CD4-positive, alpha-beta T cell treated with Interleukin-4 for 4 hours (primary cell): ENCODE results near the gene SMIM10L2A.
"Not testable (repeated sequence)": the region's sequence is repeated elsewhere in the genome, so short reads cannot be mapped to it uniquely, and the experiment has no call there.

Source experiments
- DNase-seq: peaks from one replicate; pipeline ENCODE4 v3.0.0-alpha.2; 2020

The SMIM10L2A gene

DNA sequence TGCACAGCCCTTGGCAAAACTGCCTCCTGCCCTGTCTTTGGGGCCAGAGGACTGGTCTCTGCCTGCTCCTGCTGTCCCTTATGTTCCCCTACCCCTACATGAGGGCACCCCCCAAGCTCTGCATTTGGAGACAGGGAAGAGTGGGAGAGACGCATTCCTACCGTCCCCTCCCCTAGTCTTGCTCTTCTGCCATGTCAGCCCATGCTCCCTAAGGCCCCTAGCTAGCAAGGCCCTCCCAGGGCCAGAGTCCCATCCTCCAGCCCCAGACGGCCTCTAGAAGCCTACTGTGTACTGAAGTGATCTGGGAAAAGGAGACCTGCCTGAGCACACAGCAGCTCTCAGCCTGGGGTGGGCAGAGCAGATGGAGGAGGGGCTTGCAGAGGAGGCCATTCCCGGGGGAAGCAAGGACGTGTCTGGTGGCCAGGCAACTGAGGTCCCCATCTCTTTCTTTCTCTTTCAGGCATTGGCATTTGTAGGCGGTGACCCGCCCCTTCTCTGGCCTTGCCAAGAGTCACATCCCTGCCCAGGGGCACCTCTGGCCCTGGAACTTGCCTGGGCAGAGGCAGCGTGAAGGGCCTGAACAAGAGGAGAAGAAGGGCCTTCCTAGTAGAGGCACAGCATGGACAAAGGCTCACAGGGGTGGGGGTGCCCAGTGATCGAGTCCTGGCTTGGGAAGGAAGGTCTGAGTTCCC is 1.6 kb downstream of the SMIM10L2A start:
- not testable (repeated sequence) for DNase-seq

DNA sequence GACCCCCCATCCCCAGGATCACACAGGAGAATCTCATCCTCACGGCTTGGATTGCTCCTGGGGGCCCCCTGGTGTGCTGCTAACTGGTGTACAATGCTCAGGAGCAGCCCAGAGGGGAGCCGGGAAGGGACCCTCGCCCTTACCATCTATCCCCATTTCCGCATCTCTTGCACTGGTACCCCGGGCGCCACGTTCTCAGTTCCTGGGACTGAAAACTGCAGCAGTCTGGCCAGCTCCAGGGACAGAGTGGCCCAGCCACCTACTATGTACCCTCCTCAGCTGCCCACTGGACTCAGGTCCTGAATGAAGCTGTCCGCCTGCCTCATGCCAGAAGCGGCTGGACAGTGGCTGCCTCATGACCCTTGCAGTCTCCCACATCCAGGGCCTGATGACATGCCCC is 2.7 kb downstream of the SMIM10L2A start:
- no peak for DNase-seq

DNA sequence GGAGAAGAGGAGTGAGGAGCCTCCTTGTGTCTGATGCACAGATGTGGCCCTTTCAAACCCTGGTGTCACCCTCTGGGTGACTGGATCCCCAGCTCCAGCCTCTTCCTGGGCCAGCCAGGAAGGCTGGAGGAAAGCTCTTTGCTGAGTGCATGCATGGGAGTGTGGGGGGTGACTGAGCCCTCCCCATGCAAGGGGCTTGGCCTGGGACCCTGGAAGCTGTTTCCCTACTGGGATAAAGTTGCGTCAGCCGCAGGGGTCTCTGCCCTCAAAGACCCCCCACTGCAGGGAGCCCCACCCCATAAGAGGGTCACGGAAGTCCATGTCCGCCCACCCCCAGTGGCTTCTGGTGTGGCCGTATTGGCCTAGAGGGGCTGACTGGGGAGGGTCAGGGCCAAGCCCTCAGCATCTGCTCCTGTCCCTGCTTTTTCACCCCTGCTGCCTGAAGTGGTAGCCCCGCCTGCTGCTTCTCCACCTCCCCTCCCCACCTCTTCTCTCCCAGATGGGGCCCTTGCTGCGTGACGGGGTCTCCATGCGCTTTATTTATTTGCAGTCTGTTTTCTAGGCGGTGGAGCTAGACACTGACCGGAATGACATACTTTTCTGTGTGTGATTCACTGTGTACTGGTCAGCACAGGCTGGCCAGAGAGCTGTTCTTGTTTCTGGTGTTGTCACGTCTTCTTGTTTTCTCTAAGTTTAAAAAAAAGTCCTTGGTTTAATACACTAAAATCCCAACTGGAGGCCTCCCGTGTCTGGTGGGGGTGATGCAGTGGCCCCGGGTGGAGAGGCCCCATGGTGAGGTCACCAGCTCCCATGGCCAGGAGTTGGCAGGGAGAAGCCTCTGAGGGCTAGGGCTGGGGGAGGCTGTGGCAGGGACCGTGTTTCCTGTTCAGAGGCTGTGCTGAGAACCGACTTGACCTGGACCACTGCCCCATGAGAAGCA is 3.6 kb downstream of the SMIM10L2A start:
- DNase-seq, result no peak

DNA sequence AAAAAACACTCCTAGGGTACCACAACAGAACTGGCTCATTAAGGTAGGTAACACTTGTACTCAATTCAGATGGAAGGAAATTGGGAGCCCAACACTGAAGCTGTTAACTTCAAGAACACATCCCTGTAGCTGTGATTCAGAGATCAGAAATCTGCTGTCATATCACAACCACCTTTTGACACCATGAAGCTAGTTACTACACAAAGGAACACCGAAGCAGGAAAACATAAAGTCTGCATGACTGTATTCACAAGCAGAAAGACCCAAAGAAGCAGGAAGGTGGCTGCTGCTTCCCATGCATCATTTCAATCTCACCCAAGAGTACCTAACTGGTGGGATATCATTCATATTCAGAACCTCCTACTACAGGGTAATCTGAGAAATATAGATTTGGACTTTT is 7.7 kb downstream of the SMIM10L2A start:
- DNase-seq, result no peak

DNA sequence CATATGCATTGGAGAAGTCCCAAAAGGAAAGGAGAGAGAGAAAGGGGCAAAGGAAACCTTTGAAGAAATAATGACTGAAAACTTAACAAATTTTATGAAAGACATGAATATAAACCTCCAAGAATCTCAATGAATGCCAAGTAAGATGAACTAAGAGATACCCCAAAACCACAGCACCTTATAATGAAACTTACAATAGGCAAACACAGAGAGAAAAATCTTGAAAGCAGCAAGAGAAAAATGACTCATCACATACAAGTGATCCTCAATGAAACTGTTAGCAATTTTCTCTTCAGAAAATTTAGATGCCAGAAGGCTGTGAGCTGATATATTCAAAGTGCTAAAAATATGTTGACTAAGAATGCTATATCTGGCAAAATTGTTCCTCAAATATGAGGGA is 10.1 kb downstream of the SMIM10L2A start:
- no peak for DNase-seq

DNA sequence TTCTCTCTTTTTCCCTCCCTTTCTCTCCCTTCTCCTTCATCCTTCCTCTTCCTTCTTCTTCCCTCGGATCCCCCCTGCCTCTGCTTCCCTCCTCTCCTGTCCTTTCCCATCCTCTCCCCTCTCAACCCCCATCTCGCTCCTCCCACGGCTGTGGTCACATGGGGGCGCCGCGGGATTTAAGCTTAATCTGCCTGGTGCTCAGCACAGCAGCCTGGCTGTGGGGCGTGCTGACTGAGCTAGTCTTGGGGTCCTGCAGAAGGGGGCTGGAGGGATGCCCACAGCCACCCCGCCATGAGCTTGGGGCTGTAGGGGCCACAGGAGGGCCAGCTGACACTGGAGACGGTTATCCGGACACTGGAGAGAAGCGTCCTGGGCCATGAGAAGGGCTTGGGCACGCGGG is 10.7 kb downstream of the SMIM10L2A start:
- DNase-seq, result no peak

DNA sequence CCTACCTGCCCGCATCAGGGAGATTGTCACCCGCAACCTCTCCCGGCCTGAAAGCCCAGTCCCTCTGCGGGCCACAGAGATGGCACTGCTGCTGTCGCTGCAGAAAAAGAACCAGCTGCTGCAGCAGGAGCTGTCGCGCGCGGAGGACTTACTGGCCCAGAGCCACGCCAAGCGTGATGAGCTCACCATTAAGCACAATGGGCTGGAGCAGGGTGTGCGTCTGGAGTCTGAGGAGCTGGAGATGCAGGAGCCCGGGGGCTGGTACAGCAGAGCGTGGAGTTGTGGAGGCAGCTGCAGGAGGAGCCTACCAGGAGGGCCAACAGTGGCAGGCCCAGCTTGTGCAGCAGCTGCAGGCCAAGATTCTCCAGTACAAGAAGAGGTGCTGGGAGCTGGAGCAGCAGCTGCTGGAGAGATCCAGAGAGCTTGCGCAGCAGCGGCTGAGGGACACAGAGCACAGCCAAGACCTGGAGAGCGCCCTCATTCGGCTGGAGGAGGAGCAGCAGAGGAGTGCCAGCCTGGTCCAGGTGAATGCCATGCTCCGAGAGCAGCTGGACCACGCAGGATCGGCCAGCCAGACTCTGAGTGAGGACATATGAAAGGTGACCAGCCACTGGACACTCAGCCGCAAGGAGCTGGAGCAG is 11.3 kb downstream of the SMIM10L2A start:
- no peak for DNase-seq

DNA sequence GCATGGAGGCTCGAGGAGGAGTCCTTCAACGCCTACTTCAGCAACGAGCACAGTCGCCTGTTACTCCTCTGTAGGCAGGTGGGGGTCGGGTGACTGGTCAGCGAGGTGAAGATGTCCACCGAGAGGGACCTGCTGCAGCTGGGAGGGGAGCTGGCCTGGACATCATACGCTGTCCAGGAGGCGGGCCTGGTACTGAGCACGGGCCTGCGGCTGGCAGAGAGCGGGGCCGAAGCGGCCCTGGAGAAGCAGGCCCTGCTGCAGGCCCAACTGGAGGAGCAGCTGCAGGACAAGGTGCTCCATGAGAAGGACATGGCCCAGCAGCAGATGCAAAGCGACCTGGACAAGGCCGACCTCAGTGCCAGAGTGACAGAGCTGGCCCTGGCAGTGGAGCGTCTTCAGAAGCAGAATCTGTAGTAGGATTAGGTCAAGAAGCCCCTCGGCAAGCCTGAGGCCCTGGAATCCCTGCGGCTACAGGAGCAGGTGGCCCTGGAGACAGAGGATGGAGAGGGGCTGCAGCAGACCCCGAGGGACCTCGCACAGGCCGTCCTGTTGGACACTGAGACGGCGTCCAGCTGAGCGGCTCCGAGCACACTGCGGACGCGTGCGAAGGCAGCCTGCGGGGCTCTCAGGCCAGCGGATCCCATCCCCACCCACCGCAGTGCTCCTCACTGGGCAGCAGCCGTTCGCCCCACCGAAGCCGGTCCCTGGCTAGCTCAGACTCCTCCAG is 11.9 kb downstream of the SMIM10L2A start:
- DNase-seq, result no peak

DNA sequence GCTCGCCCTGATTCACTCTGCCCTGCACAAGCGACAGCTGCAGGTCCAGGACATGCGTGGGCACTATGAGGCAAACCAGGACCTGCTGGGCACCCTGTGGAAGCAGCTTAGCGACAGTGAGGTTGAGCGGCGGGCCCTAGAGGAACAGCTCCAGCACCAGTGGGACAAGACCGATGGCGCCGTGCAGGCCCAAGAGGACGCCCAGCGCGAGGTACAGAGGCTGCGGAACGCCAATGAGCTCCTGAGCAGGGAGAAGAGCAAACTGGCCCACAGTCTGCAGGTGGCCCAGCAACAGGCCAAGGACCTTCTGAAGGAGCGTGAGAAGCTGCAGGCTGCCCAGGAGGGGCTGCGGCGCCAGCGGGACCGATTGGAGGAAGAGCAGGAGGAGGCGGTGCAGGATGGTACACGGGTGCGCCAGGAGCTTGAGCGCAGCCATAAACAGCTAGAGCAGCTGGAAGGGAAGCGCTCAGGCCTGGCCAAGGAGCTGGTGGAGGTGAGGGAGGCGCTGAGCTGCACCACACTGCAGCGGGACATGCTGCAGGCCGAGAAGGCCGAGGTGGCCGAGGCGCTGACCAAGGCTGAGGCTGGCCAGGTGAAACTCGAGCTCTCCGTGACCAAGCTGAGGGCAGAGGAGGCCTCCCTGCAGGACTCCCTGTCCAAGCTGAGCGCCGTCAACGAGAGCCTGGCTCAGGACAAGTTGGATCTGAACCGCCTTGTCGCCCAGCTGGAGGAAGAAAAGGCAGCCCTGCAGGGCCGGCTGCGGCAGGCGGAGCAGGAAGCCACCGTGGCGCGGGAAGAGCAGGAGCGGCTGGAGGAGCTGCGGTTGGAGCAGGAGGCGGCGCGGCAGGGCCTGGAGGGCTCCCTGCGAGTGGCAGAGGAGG is 12.8 kb downstream of the SMIM10L2A start:
- no peak for DNase-seq

DNA sequence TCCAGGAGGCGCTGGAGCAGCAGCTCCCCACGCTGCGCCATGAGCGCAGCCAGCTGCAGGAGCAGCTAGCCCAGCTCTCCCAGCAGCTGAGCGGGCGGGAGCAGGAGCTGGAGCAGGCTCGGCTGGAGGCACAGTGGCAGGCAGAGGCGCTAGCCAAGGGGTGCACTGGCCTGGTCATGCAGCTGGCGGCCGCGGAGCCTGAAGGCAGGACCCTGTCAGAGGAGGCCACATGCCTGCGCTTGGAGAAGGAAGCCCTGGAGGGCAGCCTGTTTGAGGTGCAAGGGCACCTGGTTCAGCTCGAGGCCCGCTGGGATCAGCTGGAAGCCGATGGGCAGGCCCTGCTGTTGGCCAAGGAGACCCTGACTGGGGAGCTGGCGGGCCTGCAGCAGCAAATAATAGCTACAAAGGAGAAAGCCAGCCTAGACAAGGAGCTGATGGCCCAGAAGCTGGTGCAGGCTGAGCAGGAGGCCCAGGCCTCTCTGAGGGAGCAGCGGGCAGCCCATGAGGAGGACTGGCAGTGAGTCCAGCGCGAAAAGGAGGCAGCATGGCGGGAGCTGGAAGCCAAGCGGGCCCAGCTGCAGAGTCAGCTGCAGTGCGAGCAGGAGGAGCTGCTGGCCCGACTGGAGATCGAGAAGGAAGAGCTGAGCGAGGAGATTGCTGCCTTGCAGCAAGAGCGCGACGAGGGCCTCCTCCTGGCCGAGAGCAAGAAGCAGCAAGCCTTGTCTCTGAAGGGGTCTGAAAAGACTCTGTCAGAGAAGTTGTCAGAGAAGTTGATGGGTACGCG is 13.6 kb downstream of the SMIM10L2A start:
- DNase-seq, result no peak

DNA sequence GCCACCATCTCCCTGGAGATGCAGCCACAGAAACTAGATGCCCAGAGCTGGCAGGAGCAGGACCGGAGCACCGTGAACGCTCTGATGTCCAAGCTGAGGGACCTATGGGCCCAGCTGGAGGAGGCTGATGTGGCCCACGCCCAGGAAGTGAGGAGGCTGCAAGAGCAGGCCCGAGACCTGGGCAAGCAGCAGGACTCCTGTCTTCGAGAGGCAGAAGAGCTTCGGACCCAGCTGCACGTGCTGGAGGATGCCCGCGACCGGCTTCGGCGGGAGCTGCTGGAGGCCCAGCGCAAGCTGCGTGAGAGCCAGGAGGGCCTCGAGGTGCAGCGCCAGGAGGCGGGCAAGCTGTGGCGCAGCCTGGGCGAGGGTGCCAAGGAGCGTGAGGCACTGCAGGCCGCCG is 14.2 kb downstream of the SMIM10L2A start:
- DNase-seq, result no peak

DNA sequence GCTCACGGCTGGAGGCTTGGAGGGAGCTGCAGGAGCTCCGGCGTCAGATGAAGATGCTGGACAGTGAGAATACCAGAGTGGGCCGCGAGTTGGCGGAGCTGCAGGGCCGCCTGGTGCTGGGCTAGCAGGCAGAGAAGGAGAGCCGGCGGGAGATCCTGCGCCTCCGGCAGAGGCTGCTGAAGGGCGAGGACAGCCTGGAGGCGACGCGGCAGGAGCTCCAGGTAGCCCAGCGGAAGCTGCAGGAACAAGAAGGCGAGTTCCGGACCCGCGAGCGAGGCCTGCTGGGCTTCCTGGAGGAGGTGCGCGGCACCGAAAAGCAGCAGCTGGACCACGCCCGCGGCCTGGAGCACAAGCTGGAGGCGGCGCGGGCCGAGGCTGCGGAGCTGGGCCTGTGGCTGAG is 14.7 kb downstream of the SMIM10L2A start:
- no peak for DNase-seq

DNA sequence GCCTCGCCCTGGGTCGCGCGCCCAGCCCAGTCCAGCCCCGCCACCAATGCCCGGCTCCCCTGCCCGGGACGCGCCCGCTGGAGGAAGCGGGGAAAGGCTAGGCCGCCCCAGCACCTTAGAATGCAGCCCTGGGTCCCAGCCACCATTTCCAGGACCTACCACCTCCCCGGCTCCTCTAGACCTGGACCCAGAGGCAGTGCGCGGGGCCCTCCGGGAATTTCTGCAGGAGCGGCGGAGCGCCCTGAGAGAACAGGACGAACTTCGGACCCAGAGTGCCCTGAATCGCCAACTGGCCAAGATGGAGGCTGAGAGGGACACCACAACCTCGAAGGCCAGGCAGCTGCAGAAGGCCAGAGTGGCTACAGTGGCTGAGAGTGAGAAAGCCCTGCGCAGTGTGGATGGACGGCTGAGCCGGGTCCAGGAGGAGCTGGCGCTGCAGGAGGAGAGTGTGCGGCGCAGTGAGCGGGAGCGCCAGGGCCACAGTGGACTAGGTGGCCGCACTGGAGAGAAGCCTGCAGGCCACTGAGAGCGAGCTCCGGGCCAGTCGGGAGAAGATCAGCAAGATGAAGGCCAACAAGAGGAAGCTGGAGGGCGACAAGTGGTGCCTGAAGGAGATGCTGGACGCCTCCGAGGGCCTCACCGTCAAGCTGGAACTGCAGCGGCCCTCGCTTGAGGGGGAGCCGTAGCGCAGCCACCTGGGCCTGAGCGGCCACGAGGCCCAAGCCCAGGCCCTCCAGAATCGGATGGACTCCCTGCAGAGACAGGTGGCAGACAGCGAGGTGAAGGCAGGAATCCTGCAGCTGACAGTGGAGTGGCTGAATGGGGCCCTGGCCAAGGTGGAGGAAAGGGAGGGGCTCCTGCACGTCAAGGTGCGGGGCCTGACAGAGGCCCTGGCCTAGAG is 15.5 kb downstream of the SMIM10L2A start:
- DNase-seq, result no peak

DNA sequence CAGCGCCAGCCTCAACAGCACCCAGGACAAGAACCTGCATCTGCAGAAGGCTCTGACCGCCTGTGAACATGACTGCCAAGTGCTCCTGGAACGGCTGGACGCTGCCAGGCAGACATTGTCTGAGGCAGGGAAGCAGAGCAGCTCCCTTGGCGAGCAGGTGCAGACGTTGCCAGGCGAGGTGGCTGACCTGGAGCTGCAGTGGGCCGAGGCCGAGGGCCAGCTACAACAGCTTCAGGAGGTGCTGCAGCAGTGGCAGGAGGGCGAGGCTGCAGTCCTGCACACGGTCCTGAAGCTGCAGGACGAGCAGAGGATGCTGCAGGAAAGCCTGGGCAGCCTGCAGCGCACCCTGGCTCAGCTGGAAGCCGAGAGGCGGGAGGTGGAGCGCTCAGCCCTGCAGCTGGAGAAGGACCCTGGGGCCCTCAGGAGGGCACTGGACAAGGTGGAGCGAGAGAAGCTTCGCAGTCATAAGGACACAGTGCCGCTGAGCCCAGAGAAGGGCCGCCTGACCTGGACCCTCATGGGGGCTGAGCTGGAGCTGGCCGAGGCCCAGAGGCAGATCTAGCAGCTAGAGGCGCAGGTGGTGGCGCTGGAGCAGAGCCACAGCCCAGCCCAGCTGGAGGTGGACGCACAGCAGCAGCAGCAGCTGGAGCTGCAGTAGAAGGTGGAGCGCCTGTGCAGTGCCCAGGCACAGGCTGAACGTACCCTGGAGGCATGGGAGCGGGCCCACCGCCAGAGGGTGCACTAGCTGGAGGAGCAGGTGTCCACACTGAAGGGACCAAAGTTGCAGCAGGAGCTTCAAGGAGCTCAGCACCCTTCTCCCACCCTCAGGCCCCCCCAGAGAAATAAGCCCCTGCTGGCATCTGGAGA is 16.4 kb downstream of the SMIM10L2A start:
- DNase-seq, result no peak

DNA sequence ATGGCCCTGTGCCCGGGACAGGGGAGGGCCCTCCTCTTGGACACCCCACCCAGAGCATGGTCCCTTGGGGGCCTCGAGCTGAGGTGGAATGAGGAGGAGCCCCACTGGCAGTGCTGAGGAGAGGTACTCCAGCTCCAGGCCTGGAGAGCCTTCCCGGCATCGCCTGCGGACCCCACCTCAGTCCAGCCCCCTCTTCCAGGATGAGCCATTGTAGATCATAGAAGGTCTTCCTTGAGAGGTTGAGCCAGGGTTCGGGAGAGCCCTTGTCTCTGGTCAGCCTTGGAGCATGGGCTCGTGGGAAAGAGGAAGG is 16.9 kb downstream of the SMIM10L2A start:
- no peak for DNase-seq

DNA sequence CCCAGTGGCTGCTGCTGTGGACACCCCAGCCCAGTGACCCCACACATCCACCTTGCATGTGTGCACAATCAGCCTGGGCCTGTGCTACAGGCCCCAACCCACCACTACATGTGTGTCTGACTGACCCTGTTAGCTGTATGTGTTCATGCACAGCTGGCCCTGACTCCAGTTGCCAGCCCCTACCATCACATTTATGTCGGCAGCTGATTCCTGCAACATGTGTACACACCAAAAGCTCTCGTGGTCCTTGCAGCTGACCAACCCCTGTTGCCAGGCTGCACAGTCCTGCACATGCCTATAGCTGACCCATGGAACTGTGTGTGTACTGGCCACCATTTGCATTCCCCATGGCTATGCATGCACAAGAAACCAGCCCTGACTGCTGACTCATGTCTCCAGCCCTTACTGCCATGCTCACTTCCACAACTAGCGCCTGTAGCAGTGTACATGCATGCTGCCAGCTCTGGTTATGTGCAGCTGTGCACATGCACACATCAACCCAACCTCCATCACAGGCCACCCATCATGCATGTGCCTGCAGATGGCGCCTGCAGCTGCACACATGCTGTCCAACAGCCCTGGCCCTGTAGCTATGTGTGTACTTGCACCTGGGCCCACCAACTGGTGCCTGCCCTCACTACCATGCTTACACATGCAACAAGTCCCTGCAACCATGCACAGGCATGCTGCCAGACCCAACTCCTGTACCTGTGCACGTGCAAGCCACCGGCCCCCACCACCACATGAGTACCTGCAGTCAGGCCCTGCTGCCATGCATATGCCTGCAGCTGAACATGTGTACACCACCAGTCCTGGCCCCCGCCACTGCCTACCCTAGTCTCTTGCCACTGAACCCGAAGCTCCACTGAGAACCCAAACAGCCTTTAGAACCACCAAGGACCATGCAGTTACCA is 28.1 kb downstream of the SMIM10L2A start:
- no peak for DNase-seq

DNA sequence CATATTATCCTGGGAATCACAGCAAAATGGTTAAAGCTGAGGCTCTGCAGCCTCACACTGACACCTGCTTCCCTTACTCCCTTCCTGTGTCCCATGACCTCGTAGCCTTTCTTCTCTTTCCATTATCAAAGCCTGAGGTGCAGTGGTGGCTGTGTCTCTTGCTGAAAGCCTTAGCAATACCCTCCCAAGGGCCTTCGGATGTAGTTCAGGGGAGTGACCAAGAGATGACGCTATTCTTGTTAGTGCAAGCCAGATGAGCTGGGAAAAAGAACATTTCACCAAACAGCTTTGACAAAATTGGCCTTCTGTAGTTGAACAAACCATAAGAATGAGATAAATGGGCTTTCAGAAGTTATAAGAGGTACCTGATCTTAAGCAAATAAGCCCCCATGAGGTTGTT is 31.6 kb downstream of the SMIM10L2A start:
- no peak for DNase-seq

DNA sequence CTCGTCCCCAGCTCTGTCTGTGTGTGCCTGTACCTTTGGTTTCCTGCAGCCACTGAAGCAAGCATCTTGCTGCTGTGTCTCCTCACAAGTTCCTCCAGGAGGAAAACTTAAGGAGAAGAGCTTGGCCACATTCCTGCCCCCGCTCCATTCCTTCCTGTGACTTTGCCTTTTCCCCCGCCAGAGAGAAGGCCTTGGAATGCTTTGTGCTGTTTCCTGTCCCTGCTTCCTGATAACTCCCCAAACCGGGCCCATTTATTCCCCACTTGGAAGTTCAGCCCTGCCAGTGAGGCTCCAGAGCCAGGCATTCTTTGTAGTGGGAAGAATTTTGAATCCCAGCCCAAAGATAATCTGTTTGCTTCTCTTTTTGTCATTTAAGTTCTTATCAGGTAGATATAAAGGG is 33.1 kb downstream of the SMIM10L2A start:
- DNase-seq, result no peak
